Effector memory CD4-positive, alpha-beta T cell (primary cell): ENCODE data around the gene PPP4R3A.
"Not testable (repeated sequence)": the region's sequence is repeated elsewhere in the genome, so short reads cannot be mapped to it uniquely, and the experiment has no call there.

Experiments used
- DNase-seq, 3 donors: peaks; one replicate each; pipeline ENCODE4 v3.0.0-alpha.2; 2020
- H3K27ac ChIP-seq: 2 replicates; pipeline ENCODE4 v1.7.0; 2013; ENCODE audit warnings: mild to moderate bottlenecking, low read length, moderate library complexity; ENCODE audit not compliant: insufficient read depth, poor library complexity, severe bottlenecking
- H3K27me3 ChIP-seq: replicated peaks from 2 replicates; pipeline ENCODE4 v1.7.0; 2013; ENCODE audit warnings: mild to moderate bottlenecking, low read length; ENCODE audit not compliant: insufficient read depth, control insufficient read depth, poor library complexity, severe bottlenecking
- H3K36me3 ChIP-seq: 2 replicates; pipeline ENCODE4 v1.7.0; 2013; ENCODE audit warnings: mild to moderate bottlenecking, low read length, moderate library complexity; ENCODE audit not compliant: control insufficient read depth, insufficient read depth
- H3K4me1 ChIP-seq: 2 replicates; pipeline ENCODE4 v1.7.0; 2013; ENCODE audit warnings: low read length, mild to moderate bottlenecking; ENCODE audit not compliant: control insufficient read depth, insufficient read depth, poor library complexity, severe bottlenecking
- H3K4me3 ChIP-seq: 2 replicates; pipeline ENCODE4 v1.7.0; 2013; ENCODE audit warnings: low read length, low read depth, mild to moderate bottlenecking; ENCODE audit not compliant: insufficient read depth, poor library complexity, severe bottlenecking
- H3K9me3 ChIP-seq: 2 replicates; pipeline ENCODE4 v1.7.0; 2013; ENCODE audit warnings: mild to moderate bottlenecking, low read length, moderate library complexity; ENCODE audit not compliant: control insufficient read depth

PPP4R3A gene

DNA sequence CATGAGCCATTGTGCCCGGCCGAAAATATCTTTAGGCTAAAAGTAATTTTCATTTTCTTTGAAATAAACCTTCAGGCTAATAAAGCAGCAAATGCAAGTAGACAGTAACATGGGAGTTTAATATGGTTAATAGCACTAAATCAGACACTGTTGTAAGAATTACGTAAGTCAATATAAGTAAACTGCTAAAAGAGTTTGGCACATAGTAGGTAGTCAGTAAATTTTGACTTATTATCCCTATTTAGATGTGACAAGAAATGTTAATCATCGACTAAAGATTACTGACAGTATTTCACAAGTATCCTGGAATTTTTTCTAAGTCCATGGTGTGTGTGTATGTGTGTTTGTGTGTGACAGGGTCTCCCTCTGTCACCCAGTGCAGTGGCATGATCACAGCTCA, 3.9 kb downstream of the PPP4R3A start:
- Histone ChIP-seq H3K4me1 (peaks cover 19% of the 10 kb centered on the region), H3K36me3 (peaks cover 12% of the 10 kb centered on the region), H3K9me3 (no peaks in the 10 kb centered on the region), H3K4me3 (no peak overlapping the region), H3K27ac (no peak overlapping the region), H3K27me3 (no peaks in the 10 kb centered on the region)
- no peak for DNase-seq

- Histone ChIP-seq H3K9me3 (no peaks in the 10 kb centered on the region), H3K4me1 (peaks cover 26% of the 10 kb centered on the region), H3K27me3 (no peaks in the 10 kb centered on the region), H3K4me3 (no peak overlapping the region), H3K27ac (no peak overlapping the region), H3K36me3 (peaks cover 26% of the 10 kb centered on the region)
- DNase-seq = no peak
Measured at GRCh38 chr14:91503000-91503504, 7.1 kb downstream of the PPP4R3A start.

DNA sequence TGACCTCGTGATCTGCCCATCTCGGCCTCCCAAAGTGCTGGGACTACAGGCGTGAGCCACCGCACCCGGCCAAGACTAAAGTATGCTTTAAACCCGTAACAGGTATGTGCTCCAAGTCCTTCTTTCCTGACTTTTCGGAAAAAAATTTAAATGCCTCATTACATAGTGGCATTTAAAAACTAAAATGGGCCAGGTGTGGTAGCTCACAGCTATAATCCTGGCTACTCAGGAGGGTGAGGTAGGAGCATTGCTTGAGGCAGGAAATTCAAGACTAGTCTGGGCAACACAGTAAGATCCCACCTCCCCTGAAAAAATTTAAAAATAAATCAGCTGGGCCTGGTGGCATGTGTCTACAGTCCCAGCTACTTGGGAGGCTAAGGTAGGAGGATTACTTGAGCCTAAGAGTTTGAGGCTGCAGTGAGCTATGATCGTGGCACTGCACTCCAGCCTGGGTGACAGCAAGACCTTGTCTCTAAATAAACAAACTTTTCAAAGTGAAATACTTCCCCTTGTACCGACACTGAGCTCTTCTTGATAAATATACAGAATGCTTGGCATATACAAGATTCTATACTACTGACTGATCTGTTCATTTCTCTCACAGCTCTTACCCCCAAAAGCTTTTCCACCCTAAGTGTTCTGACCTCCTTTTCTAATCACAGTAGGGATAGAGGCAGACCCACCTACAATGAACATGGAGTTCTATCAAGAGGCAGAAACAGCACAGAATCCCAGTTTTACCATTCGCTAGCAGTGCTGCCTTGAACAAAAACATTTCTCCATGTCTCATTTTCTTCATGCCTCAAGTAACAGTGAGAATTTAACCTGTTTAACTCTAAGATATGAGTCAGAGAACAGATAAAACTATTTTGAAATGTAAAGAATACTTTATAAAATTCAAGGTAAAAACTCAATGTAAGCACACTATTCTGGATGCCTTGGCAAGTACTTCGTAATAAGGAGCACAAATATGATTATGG, 7.9 kb downstream of the PPP4R3A start:
- Histone ChIP-seq H3K4me3 (no peak overlapping the region), H3K27ac (no peak overlapping the region), H3K9me3 (no peaks in the 10 kb centered on the region), H3K36me3 (peaks cover 26% of the 10 kb centered on the region), H3K4me1 (peaks cover 32% of the 10 kb centered on the region), H3K27me3 (no peaks in the 10 kb centered on the region)
- no peak for DNase-seq

- Histone ChIP-seq H3K4me3 (no peak overlapping the region), H3K4me1 (peaks cover 34% of the 10 kb centered on the region), H3K9me3 (no peaks in the 10 kb centered on the region), H3K27me3 (no peaks in the 10 kb centered on the region), H3K27ac (no peak overlapping the region), H3K36me3 (peaks cover 26% of the 10 kb centered on the region)
- no peak for DNase-seq
Measured at GRCh38 chr14:91501348-91501747, 8.8 kb downstream of the PPP4R3A start.

DNA sequence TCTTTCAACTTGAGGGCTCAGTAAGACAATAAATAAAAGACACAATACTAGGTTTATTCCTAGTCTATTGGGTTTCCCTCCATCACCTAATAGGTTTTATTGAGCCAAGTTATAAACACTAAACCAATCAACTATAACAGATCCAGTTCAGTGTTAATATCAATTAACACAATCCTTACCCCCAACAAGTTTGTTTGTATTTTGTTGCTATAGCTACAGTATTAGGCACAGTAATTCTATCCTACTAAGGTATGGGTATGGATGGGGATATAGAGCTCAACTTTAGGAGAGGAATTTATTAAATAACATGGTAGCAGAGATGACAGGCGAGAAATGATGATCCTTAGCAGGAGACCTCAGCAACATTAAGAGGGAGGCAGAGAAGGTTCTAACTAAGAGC, 13.3 kb downstream of the PPP4R3A start:
- no peaks in the 10 kb centered on the region for H3K9me3 ChIP-seq
- no peak overlapping the region for H3K4me3 ChIP-seq
- no peak overlapping the region for H3K27ac ChIP-seq
- DNase-seq = no peak
- H3K27me3 ChIP-seq = no peaks in the 10 kb centered on the region
- peaks cover 14% of the 10 kb centered on the region for H3K36me3 ChIP-seq
- H3K4me1 ChIP-seq = peaks cover 45% of the 10 kb centered on the region

GRCh38 chr14:91494392-91495065, 15.6 kb downstream of the PPP4R3A start:
- Histone ChIP-seq H3K4me1 (peaks cover 41% of the 10 kb centered on the region), H3K36me3 (peaks cover 12% of the 10 kb centered on the region)
- not testable (repeated sequence) for H3K27me3 ChIP-seq, H3K9me3 ChIP-seq, H3K27ac ChIP-seq, H3K4me3 ChIP-seq
- DNase-seq = peak in 1 of 3 donors; percentile 1

DNA sequence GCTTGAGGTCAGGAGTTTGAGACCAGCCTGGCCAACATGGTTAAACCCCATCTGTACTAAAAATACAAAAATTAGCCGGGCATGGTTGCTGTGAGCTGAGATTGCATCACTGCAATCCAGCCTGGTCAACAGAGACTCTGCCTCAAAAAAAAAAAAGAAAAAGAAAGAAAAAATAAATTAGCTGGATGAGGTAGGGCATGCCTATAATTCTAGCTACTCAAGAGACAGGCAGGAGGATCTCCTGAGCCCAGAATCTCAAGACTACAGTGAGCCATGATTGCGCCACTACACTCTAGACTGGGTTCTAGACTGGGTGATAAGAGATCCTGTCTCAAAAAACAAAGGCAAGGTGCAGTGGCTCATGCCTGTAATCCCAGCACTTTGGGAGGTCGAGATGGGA, 16.9 kb downstream of the PPP4R3A start:
- H3K36me3 ChIP-seq = peaks cover 13% of the 10 kb centered on the region
- H3K27me3 ChIP-seq = no peaks in the 10 kb centered on the region
- H3K4me3 ChIP-seq = no peak overlapping the region
- H3K27ac ChIP-seq = no peak overlapping the region
- peaks cover 37% of the 10 kb centered on the region for H3K4me1 ChIP-seq
- no peak for DNase-seq
- no peaks in the 10 kb centered on the region for H3K9me3 ChIP-seq

DNA sequence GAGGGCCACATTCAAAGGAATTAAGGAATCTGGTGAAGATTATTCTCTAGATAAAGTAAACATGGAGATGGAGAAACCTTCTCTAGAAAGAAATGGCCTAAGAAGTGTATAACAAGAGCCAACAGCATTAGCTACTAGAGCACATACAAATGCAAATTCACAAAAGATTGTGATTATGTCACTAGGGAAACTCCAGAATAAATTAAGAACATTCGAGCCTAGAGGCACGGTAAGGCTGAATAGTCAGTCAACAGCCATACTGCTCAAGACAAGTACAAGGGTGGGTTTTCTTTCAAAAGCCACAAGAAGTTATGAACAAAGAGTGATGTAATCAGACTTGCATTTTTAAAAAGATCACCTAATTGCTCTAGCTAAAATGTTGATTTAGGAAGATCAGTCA, 25.4 kb downstream of the PPP4R3A start:
- Histone ChIP-seq H3K27me3 (no peaks in the 10 kb centered on the region), H3K4me1 (peaks cover 5% of the 10 kb centered on the region), H3K27ac (no peak overlapping the region), H3K4me3 (no peak overlapping the region), H3K9me3 (no peaks in the 10 kb centered on the region), H3K36me3 (peaks cover 66% of the 10 kb centered on the region)
- no peak for DNase-seq

DNA sequence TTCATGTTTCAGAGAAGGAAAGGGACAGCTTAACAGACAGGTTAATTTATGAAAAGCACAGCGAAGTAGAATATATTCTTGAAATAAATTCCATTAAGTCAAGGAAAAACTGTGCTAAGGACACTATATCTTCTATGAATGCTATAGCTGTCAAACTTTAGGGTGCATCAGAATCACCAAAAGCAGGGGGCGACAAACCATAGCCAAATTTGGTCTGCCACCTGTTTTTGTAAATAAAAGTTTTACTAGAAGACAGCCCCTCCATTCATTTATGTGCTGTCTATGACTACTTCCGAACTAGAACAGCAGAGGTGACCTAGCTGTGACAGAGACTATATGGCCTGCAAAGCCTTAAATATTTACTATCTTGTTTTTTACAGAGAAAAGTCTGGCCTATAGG, 25.9 kb downstream of the PPP4R3A start:
- peaks cover 5% of the 10 kb centered on the region for H3K4me1 ChIP-seq
- H3K27ac ChIP-seq = peak overlapping the region; percentile 29
- no peaks in the 10 kb centered on the region for H3K27me3 ChIP-seq
- no peak for DNase-seq
- H3K9me3 ChIP-seq = no peaks in the 10 kb centered on the region
- no peak overlapping the region for H3K4me3 ChIP-seq
- H3K36me3 ChIP-seq = peaks cover 66% of the 10 kb centered on the region
